KOPT-K1 (cell line): ENCODE data around the gene JMJD4.

Source experiments
- H3K27ac ChIP-seq: fragments of 200-600 bp; sonication (generic); 2 replicates; pipeline ENCODE4 v1.5.1; 2016; ENCODE audit warnings: antibody characterized with exemption, mild to moderate bottlenecking, low read depth, low read length; ENCODE audit not compliant: poor library complexity, severe bottlenecking
- H3K36me3 ChIP-seq: fragments of 200-600 bp; sonication (generic); 2 replicates; pipeline ENCODE4 v1.5.1; 2017; ENCODE audit warnings: antibody characterized with exemption, mild to moderate bottlenecking, low read length, moderate library complexity; ENCODE audit not compliant: insufficient read depth
- H3K9me3 ChIP-seq: fragments of 200-600 bp; sonication (generic); 2 replicates; pipeline ENCODE4 v1.5.1; 2017; ENCODE audit warnings: antibody characterized with exemption, low read length, mild to moderate bottlenecking; ENCODE audit not compliant: insufficient read depth, poor library complexity, severe bottlenecking

Gene JMJD4

GRCh38 chr1:227747382-227747781 lies 12.3 kb upstream of the JMJD4 start:
- Histone ChIP-seq H3K36me3 (peaks cover 48% of the 10 kb centered on the region), H3K27ac (no peak overlapping the region), H3K9me3 (no peaks in the 10 kb centered on the region)

- H3K36me3 ChIP-seq: peaks cover 42% of the 10 kb centered on the region
- no peak overlapping the region for H3K27ac ChIP-seq
- no peaks in the 10 kb centered on the region for H3K9me3 ChIP-seq
Measured at GRCh38 chr1:227746676-227747075, 11.6 kb upstream of the JMJD4 start.

- H3K36me3 ChIP-seq: peaks cover 34% of the 10 kb centered on the region
- no peak overlapping the region for H3K27ac ChIP-seq
- H3K9me3 ChIP-seq: no peaks in the 10 kb centered on the region
Measured at GRCh38 chr1:227745568-227746265, 10.6 kb upstream of the JMJD4 start.

GRCh38 chr1:227744668-227745067 lies 9.6 kb upstream of the JMJD4 start:
- no peak overlapping the region for H3K27ac ChIP-seq
- peaks cover 32% of the 10 kb centered on the region for H3K36me3 ChIP-seq
- no peaks in the 10 kb centered on the region for H3K9me3 ChIP-seq

GRCh38 chr1:227742738-227743715 lies 7.9 kb upstream of the JMJD4 start:
- H3K36me3 ChIP-seq: peaks cover 17% of the 10 kb centered on the region
- no peaks in the 10 kb centered on the region for H3K9me3 ChIP-seq
- no peak overlapping the region for H3K27ac ChIP-seq

GRCh38 chr1:227741166-227741870 lies 6.2 kb upstream of the JMJD4 start:
- H3K27ac ChIP-seq: no peak overlapping the region
- H3K9me3 ChIP-seq: no peaks in the 10 kb centered on the region
- H3K36me3 ChIP-seq: peaks cover 10% of the 10 kb centered on the region; the same call in 1 of the 2 replicates

GRCh38 chr1:227740401-227740960 lies 5.4 kb upstream of the JMJD4 start:
- no peaks in the 10 kb centered on the region for H3K9me3 ChIP-seq
- no peak overlapping the region for H3K27ac ChIP-seq
- peaks cover 10% of the 10 kb centered on the region; the same call in 1 of the 2 replicates for H3K36me3 ChIP-seq

- H3K27ac ChIP-seq: no peak overlapping the region
- H3K9me3 ChIP-seq: no peaks in the 10 kb centered on the region
- peaks cover 10% of the 10 kb centered on the region; the same call in 1 of the 2 replicates for H3K36me3 ChIP-seq
Measured at GRCh38 chr1:227739636-227740035, 4.5 kb upstream of the JMJD4 start.

- Histone ChIP-seq H3K36me3 (peaks cover 11% of the 10 kb centered on the region; the same call in 1 of the 2 replicates), H3K9me3 (no peaks in the 10 kb centered on the region), H3K27ac (no peak overlapping the region)
Measured at GRCh38 chr1:227738820-227739219, 3.7 kb upstream of the JMJD4 start.

GRCh38 chr1:227736814-227737432 lies 1.8 kb upstream of the JMJD4 start:
- Histone ChIP-seq H3K36me3 (peaks cover 30% of the 10 kb centered on the region), H3K27ac (no peak overlapping the region), H3K9me3 (no peaks in the 10 kb centered on the region)

- H3K36me3 ChIP-seq: peaks cover 42% of the 10 kb centered on the region
- H3K27ac ChIP-seq: peak overlapping the region; percentile 73
Measured at GRCh38 chr1:227735539-227736285, 610 bp upstream of the JMJD4 start.

GRCh38 chr1:227734546-227734855 lies 601 bp downstream of the JMJD4 start:
- Histone ChIP-seq H3K9me3 (no peaks in the 10 kb centered on the region), H3K36me3 (peaks cover 34% of the 10 kb centered on the region), H3K27ac (peak overlapping the region; percentile 73)

More at GRCh38 chr1:227735539-227736285, 610 bp upstream of the JMJD4 start:
- no peaks in the 10 kb centered on the region for H3K9me3 ChIP-seq

- Histone ChIP-seq H3K27ac (peak overlapping the region; percentile 73), H3K36me3 (peaks cover 34% of the 10 kb centered on the region), H3K9me3 (no peaks in the 10 kb centered on the region)
Measured at GRCh38 chr1:227733751-227734545, 1.2 kb downstream of the JMJD4 start.
